Measurements from ENCODE around the gene EPYC.
"Not testable (repeated sequence)": the region's sequence is repeated elsewhere in the genome, so short reads cannot be mapped to it uniquely, and the experiment has no call there.

EPYC gene

GRCh38 chr12:90989686-90990111 lies 15.1 kb downstream of the EPYC start:
- Histone ChIP-seq H3K9me3 (ENCODE audit: control insufficient read depth, insufficient read depth, low read depth, low read length) (peaks cover 24% of the 10 kb centered on the region), H3K36me3 (ENCODE audit: control insufficient read depth, insufficient read depth, low read length) (no peaks in the 10 kb centered on the region), H3K4me1 (ENCODE audit: control insufficient read depth, insufficient read depth, low read length) (0 out of 2 replicates have a peak, but pooled peaks cover 5% of the 10 kb centered on the region), H3K4me3 (ENCODE audit: low read depth, low read length) (no peak overlapping the region), H3K9ac (ENCODE audit: low read length) (no peak overlapping the region), H3K27ac (ENCODE audit: low read depth, low read length) (no peak overlapping the region), H3K27me3 (ENCODE audit: control insufficient read depth, insufficient read depth, low read length) (peaks cover 20% of the 10 kb centered on the region)

GRCh38 chr12:90987520-90987919 lies 17.3 kb downstream of the EPYC start:
- Histone ChIP-seq H3K36me3 (ENCODE audit: control insufficient read depth, insufficient read depth, low read length) (no peaks in the 10 kb centered on the region), H3K27me3 (ENCODE audit: control insufficient read depth, insufficient read depth, low read length) (peaks cover 31% of the 10 kb centered on the region), H3K4me1 (ENCODE audit: control insufficient read depth, insufficient read depth, low read length) (peaks cover 13% of the 10 kb centered on the region; the same call in 1 of the 2 replicates), H3K4me3 (ENCODE audit: low read depth, low read length) (no peak overlapping the region), H3K27ac (ENCODE audit: low read depth, low read length) (no peak overlapping the region), H3K9me3 (ENCODE audit: control insufficient read depth, insufficient read depth, low read depth, low read length) (peaks cover 24% of the 10 kb centered on the region), H3K9ac (ENCODE audit: low read length) (no peak overlapping the region)

GRCh38 chr12:90987101-90987500 lies 17.7 kb downstream of the EPYC start:
- Histone ChIP-seq H3K27me3 (ENCODE audit: control insufficient read depth, insufficient read depth, low read length) (peaks cover 36% of the 10 kb centered on the region), H3K4me3 (ENCODE audit: low read depth, low read length) (no peak overlapping the region), H3K9ac (ENCODE audit: low read length) (no peak overlapping the region), H3K27ac (ENCODE audit: low read depth, low read length) (no peak overlapping the region), H3K4me1 (ENCODE audit: control insufficient read depth, insufficient read depth, low read length) (peaks cover 13% of the 10 kb centered on the region; the same call in 1 of the 2 replicates), H3K9me3 (ENCODE audit: control insufficient read depth, insufficient read depth, low read depth, low read length) (peaks cover 24% of the 10 kb centered on the region), H3K36me3 (ENCODE audit: control insufficient read depth, insufficient read depth, low read length) (no peaks in the 10 kb centered on the region)

GRCh38 chr12:90985331-90985730 lies 19.4 kb downstream of the EPYC start:
- H3K27me3 ChIP-seq (ENCODE audit: control insufficient read depth, insufficient read depth, low read length): peaks cover 50% of the 10 kb centered on the region
- peaks cover 18% of the 10 kb centered on the region for H3K9me3 ChIP-seq (ENCODE audit: control insufficient read depth, insufficient read depth, low read depth, low read length)
- H3K27ac ChIP-seq (ENCODE audit: low read depth, low read length): not testable (repeated sequence)

GRCh38 chr12:90984114-90984513 lies 20.7 kb downstream of the EPYC start:
- Histone ChIP-seq H3K4me3 (ENCODE audit: low read depth, low read length) (no peak overlapping the region), H3K27ac (ENCODE audit: low read depth, low read length) (no peak overlapping the region), H3K9me3 (ENCODE audit: control insufficient read depth, insufficient read depth, low read depth, low read length) (peaks cover 18% of the 10 kb centered on the region), H3K36me3 (ENCODE audit: control insufficient read depth, insufficient read depth, low read length) (no peaks in the 10 kb centered on the region), H3K9ac (ENCODE audit: low read length) (no peak overlapping the region), H3K4me1 (ENCODE audit: control insufficient read depth, insufficient read depth, low read length) (peaks cover 13% of the 10 kb centered on the region; the same call in 1 of the 2 replicates), H3K27me3 (ENCODE audit: control insufficient read depth, insufficient read depth, low read length) (peaks cover 53% of the 10 kb centered on the region)

More at GRCh38 chr12:90985331-90985730, 19.4 kb downstream of the EPYC start:
- H3K4me1 ChIP-seq (ENCODE audit: control insufficient read depth, insufficient read depth, low read length): peaks cover 13% of the 10 kb centered on the region; the same call in 1 of the 2 replicates
- not testable (repeated sequence) for H3K9ac ChIP-seq (ENCODE audit: low read length); H3K4me3 ChIP-seq (ENCODE audit: low read depth, low read length); H3K36me3 ChIP-seq (ENCODE audit: control insufficient read depth, insufficient read depth, low read length)

- Histone ChIP-seq H3K27ac (ENCODE audit: low read depth, low read length) (no peak overlapping the region), H3K4me3 (ENCODE audit: low read depth, low read length) (no peak overlapping the region), H3K27me3 (ENCODE audit: control insufficient read depth, insufficient read depth, low read length) (peaks cover 53% of the 10 kb centered on the region)
Observed at GRCh38 chr12:90982170-90982569, 22.6 kb downstream of the EPYC start.

GRCh38 chr12:90979951-90980350 lies 24.8 kb downstream of the EPYC start:
- no peaks in the 10 kb centered on the region for H3K36me3 ChIP-seq (ENCODE audit: control insufficient read depth, insufficient read depth, low read length)
- no peaks in the 10 kb centered on the region for H3K9me3 ChIP-seq (ENCODE audit: control insufficient read depth, insufficient read depth, low read depth, low read length)
- H3K27ac ChIP-seq (ENCODE audit: low read depth, low read length): no peak overlapping the region
- peaks cover 10% of the 10 kb centered on the region; the same call in 1 of the 2 replicates for H3K4me1 ChIP-seq (ENCODE audit: control insufficient read depth, insufficient read depth, low read length)
- no peak overlapping the region for H3K9ac ChIP-seq (ENCODE audit: low read length)
- H3K27me3 ChIP-seq (ENCODE audit: control insufficient read depth, insufficient read depth, low read length): peaks cover 35% of the 10 kb centered on the region
- no peak overlapping the region for H3K4me3 ChIP-seq (ENCODE audit: low read depth, low read length)

More at GRCh38 chr12:90982170-90982569, 22.6 kb downstream of the EPYC start:
- H3K9ac ChIP-seq (ENCODE audit: low read length): no peak overlapping the region
- H3K36me3 ChIP-seq (ENCODE audit: control insufficient read depth, insufficient read depth, low read length): no peaks in the 10 kb centered on the region
- peaks cover 12% of the 10 kb centered on the region for H3K9me3 ChIP-seq (ENCODE audit: control insufficient read depth, insufficient read depth, low read depth, low read length)
- peaks cover 13% of the 10 kb centered on the region; the same call in 1 of the 2 replicates for H3K4me1 ChIP-seq (ENCODE audit: control insufficient read depth, insufficient read depth, low read length)

- peaks cover 33% of the 10 kb centered on the region for H3K27me3 ChIP-seq (ENCODE audit: control insufficient read depth, insufficient read depth, low read length)
- no peak overlapping the region for H3K9ac ChIP-seq (ENCODE audit: low read length)
- H3K9me3 ChIP-seq (ENCODE audit: control insufficient read depth, insufficient read depth, low read depth, low read length): no peaks in the 10 kb centered on the region
- H3K4me3 ChIP-seq (ENCODE audit: low read depth, low read length): no peak overlapping the region
- H3K36me3 ChIP-seq (ENCODE audit: control insufficient read depth, insufficient read depth, low read length): no peaks in the 10 kb centered on the region
- H3K27ac ChIP-seq (ENCODE audit: low read depth, low read length): no peak overlapping the region
- peaks cover 8% of the 10 kb centered on the region; the same call in 1 of the 2 replicates for H3K4me1 ChIP-seq (ENCODE audit: control insufficient read depth, insufficient read depth, low read length)
Observed at GRCh38 chr12:90979019-90979418, 25.8 kb downstream of the EPYC start.

GRCh38 chr12:90978117-90978770 lies 26.5 kb downstream of the EPYC start:
- Histone ChIP-seq H3K9ac (ENCODE audit: low read length) (no peak overlapping the region), H3K27ac (ENCODE audit: low read depth, low read length) (no peak overlapping the region), H3K36me3 (ENCODE audit: control insufficient read depth, insufficient read depth, low read length) (no peaks in the 10 kb centered on the region), H3K27me3 (ENCODE audit: control insufficient read depth, insufficient read depth, low read length) (peaks cover 29% of the 10 kb centered on the region), H3K9me3 (ENCODE audit: control insufficient read depth, insufficient read depth, low read depth, low read length) (no peaks in the 10 kb centered on the region), H3K4me1 (ENCODE audit: control insufficient read depth, insufficient read depth, low read length) (0 out of 2 replicates have a peak, but pooled peaks cover 4% of the 10 kb centered on the region), H3K4me3 (ENCODE audit: low read depth, low read length) (no peak overlapping the region)

GRCh38 chr12:90977224-90977623 lies 27.5 kb downstream of the EPYC start:
- H3K9ac ChIP-seq (ENCODE audit: low read length): no peak overlapping the region
- H3K27me3 ChIP-seq (ENCODE audit: control insufficient read depth, insufficient read depth, low read length): peaks cover 19% of the 10 kb centered on the region; the same call in 1 of the 2 replicates
- H3K4me1 ChIP-seq (ENCODE audit: control insufficient read depth, insufficient read depth, low read length): 0 out of 2 replicates have a peak, but pooled peaks cover 4% of the 10 kb centered on the region
- H3K36me3 ChIP-seq (ENCODE audit: control insufficient read depth, insufficient read depth, low read length): no peaks in the 10 kb centered on the region
- no peak overlapping the region for H3K27ac ChIP-seq (ENCODE audit: low read depth, low read length)
- H3K9me3 ChIP-seq (ENCODE audit: control insufficient read depth, insufficient read depth, low read depth, low read length): no peaks in the 10 kb centered on the region
- no peak overlapping the region for H3K4me3 ChIP-seq (ENCODE audit: low read depth, low read length)

GRCh38 chr12:90974286-90974685 lies 30.5 kb downstream of the EPYC start:
- Histone ChIP-seq H3K9me3 (ENCODE audit: control insufficient read depth, insufficient read depth, low read depth, low read length) (no peaks in the 10 kb centered on the region), H3K27ac (ENCODE audit: low read depth, low read length) (no peak overlapping the region), H3K36me3 (ENCODE audit: control insufficient read depth, insufficient read depth, low read length) (no peaks in the 10 kb centered on the region), H3K4me3 (ENCODE audit: low read depth, low read length) (no peak overlapping the region), H3K9ac (ENCODE audit: low read length) (no peak overlapping the region), H3K4me1 (ENCODE audit: control insufficient read depth, insufficient read depth, low read length) (0 out of 2 replicates have a peak, but pooled peaks cover 4% of the 10 kb centered on the region), H3K27me3 (ENCODE audit: control insufficient read depth, insufficient read depth, low read length) (no peaks in the 10 kb centered on the region)

Measured in HUES6 (cell line).